DMS79 treated with DMSO at 0.1 percent for 48 hours (cell line): Measurements from ENCODE around the gene ELOVL5.

Experiments
- DNase-seq: peaks from one replicate; lab custom pipeline; 2025; lab: John Stamatoyannopoulos, UW

Gene ELOVL5

GRCh38 chr6:53239526-53239925 is 109.2 kb downstream of the ELOVL5 start:
- no peak for DNase-seq

DNA sequence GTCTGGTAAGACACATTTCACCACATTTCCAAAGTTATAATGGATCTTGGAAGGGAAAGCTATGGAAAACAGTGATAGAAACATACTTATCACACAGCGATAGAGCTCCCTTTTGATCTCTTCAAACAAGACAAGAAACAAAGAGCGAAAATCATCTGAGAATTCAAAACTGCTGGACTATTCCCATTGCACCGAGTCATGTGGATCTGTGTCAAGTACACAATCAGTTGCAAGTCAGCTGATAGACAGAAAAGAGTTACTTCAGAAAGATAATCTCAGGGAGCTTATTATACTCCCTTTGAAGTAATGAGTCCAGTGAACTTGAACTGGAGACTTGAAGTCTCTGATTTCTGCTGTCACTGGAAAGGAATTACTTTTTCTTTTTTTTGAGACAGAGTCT is 110.4 kb downstream of the ELOVL5 start:
- no peak for DNase-seq

DNA sequence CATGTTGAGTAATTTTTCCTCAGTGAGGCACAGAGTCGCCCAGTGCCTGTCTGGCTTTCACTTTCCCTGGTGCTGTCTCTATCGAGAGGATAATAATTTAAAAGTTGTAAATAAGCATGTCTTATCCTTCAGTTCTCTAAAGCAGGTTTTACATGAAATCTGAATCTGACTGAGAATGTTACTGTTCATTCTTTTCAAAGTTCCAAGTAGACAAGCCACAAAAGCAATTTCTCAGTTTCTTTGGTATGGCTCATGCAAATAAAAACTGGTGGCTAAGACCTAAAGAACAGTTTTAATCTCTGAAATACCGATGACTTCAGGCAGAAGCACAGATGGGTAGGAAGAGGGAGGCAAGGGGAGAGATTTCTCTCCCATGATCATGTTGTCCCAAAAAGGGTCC is 112.5 kb downstream of the ELOVL5 start:
- no peak for DNase-seq

GRCh38 chr6:53235508-53235907 is 113.2 kb downstream of the ELOVL5 start:
- DNase-seq, result no peak

DNA sequence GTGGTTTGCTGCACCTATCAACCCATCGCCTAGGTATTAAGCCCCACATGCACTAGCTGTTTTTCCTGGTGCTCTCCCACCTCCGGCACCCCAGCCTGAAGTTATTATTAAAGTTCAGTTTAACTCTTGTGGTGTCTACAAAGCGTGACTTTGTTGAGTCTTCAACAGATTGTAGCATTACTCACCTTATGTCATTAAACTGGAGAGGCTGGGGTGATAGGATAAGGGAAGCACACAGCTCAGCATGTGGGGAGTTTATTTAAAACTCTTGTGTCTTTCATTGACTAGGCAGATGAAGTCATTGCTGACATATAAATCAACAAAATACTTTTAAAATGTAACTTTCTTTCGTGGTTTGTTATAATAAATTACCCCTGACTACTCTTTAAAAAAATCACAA is 115.4 kb downstream of the ELOVL5 start:
- DNase-seq, result peak; percentile 60

- DNase-seq, result no peak
Observed at GRCh38 chr6:53230775-53231467, 117.8 kb downstream of the ELOVL5 start.

- DNase-seq, result no peak
Observed at GRCh38 chr6:53227847-53228246, 120.9 kb downstream of the ELOVL5 start.

- no peak for DNase-seq
Observed at GRCh38 chr6:53220605-53221004, 128.1 kb downstream of the ELOVL5 start.
